HUES6 (cell line): ENCODE results near the gene KAT6B.
A peak's percentile ranks its signal among the peaks of the same experiment; 100 is the strongest.

Source experiments
- H3K27ac ChIP-seq: 2 replicates; pipeline ENCODE4 v1.7.0; 2013; ENCODE audit warnings: low read depth, mild to moderate bottlenecking, low read length, inconsistent platforms
- H3K27me3 ChIP-seq: 2 replicates; pipeline ENCODE4 v1.6.1; 2013; ENCODE audit warnings: low read length; ENCODE audit not compliant: control insufficient read depth, insufficient read depth
- H3K36me3 ChIP-seq: 2 replicates; pipeline ENCODE4 v1.6.1; 2013; ENCODE audit warnings: low read length; ENCODE audit not compliant: control insufficient read depth, insufficient read depth
- H3K4me1 ChIP-seq: 2 replicates; pipeline ENCODE4 v1.6.1; 2013; ENCODE audit warnings: low read length; ENCODE audit not compliant: control insufficient read depth, insufficient read depth
- H3K4me3 ChIP-seq: 2 replicates; pipeline ENCODE4 v1.5.1; 2013; ENCODE audit warnings: low read depth, low read length
- H3K9ac ChIP-seq: one replicate; pipeline ENCODE4 v1.6.1; 2013; ENCODE audit warnings: mild to moderate bottlenecking, low read length
- H3K9me3 ChIP-seq: 2 replicates; pipeline ENCODE4 v1.6.1; 2013; ENCODE audit warnings: low read depth, low read length; ENCODE audit not compliant: control insufficient read depth, insufficient read depth

Gene KAT6B

GRCh38 chr10:74923556-74923955 lies 97.2 kb downstream of the KAT6B start:
- H3K4me3 ChIP-seq: no peak overlapping the region
- no peaks in the 10 kb centered on the region for H3K27me3 ChIP-seq
- no peak overlapping the region for H3K9ac ChIP-seq
- no peaks in the 10 kb centered on the region for H3K36me3 ChIP-seq
- peaks cover 6% of the 10 kb centered on the region; the same call in 1 of the 2 replicates for H3K9me3 ChIP-seq
- H3K27ac ChIP-seq: no peak overlapping the region
- H3K4me1 ChIP-seq: peaks cover 34% of the 10 kb centered on the region

- H3K9ac ChIP-seq: no peak overlapping the region
- no peaks in the 10 kb centered on the region for H3K36me3 ChIP-seq
- no peaks in the 10 kb centered on the region for H3K27me3 ChIP-seq
- peaks cover 34% of the 10 kb centered on the region for H3K4me1 ChIP-seq
- peak overlapping the region; percentile 9; the same call in 1 of the 2 replicates for H3K27ac ChIP-seq
- no peak overlapping the region for H3K4me3 ChIP-seq
- H3K9me3 ChIP-seq: peaks cover 4% of the 10 kb centered on the region; the same call in 1 of the 2 replicates
Observed at GRCh38 chr10:74924251-74924963, 98.0 kb downstream of the KAT6B start.

GRCh38 chr10:74925291-74925690 lies 98.9 kb downstream of the KAT6B start:
- H3K4me3 ChIP-seq: no peak overlapping the region
- no peak overlapping the region for H3K27ac ChIP-seq
- no peaks in the 10 kb centered on the region for H3K9me3 ChIP-seq
- peaks cover 34% of the 10 kb centered on the region for H3K4me1 ChIP-seq
- no peaks in the 10 kb centered on the region for H3K36me3 ChIP-seq
- no peak overlapping the region for H3K9ac ChIP-seq
- H3K27me3 ChIP-seq: no peaks in the 10 kb centered on the region

- peaks cover 34% of the 10 kb centered on the region for H3K4me1 ChIP-seq
- no peaks in the 10 kb centered on the region for H3K36me3 ChIP-seq
- H3K27ac ChIP-seq: no peak overlapping the region
- H3K27me3 ChIP-seq: no peaks in the 10 kb centered on the region
- H3K9ac ChIP-seq: no peak overlapping the region
- no peak overlapping the region for H3K4me3 ChIP-seq
- H3K9me3 ChIP-seq: no peaks in the 10 kb centered on the region
Observed at GRCh38 chr10:74925708-74926107, 99.3 kb downstream of the KAT6B start.

- no peaks in the 10 kb centered on the region for H3K9me3 ChIP-seq
- H3K27me3 ChIP-seq: no peaks in the 10 kb centered on the region
- no peak overlapping the region for H3K9ac ChIP-seq
- no peaks in the 10 kb centered on the region for H3K36me3 ChIP-seq
- H3K4me1 ChIP-seq: peaks cover 31% of the 10 kb centered on the region
- H3K4me3 ChIP-seq: no peak overlapping the region
- H3K27ac ChIP-seq: no peak overlapping the region
Observed at GRCh38 chr10:74926791-74927585, 100.6 kb downstream of the KAT6B start.

GRCh38 chr10:74927701-74928100 lies 101.3 kb downstream of the KAT6B start:
- no peak overlapping the region for H3K4me3 ChIP-seq
- H3K27me3 ChIP-seq: no peaks in the 10 kb centered on the region
- peaks cover 27% of the 10 kb centered on the region for H3K4me1 ChIP-seq
- no peaks in the 10 kb centered on the region for H3K36me3 ChIP-seq
- no peaks in the 10 kb centered on the region for H3K9me3 ChIP-seq
- H3K9ac ChIP-seq: no peak overlapping the region
- H3K27ac ChIP-seq: no peak overlapping the region

- Histone ChIP-seq H3K4me1 (peaks cover 16% of the 10 kb centered on the region), H3K27ac (no peak overlapping the region), H3K4me3 (no peak overlapping the region), H3K9me3 (no peaks in the 10 kb centered on the region), H3K27me3 (no peaks in the 10 kb centered on the region), H3K9ac (no peak overlapping the region), H3K36me3 (no peaks in the 10 kb centered on the region)
Observed at GRCh38 chr10:74928742-74929191, 102.4 kb downstream of the KAT6B start.

- Histone ChIP-seq H3K27ac (no peak overlapping the region), H3K9me3 (no peaks in the 10 kb centered on the region), H3K4me3 (no peak overlapping the region), H3K4me1 (peaks cover 13% of the 10 kb centered on the region), H3K36me3 (no peaks in the 10 kb centered on the region), H3K9ac (no peak overlapping the region), H3K27me3 (no peaks in the 10 kb centered on the region)
Observed at GRCh38 chr10:74929197-74929596, 102.8 kb downstream of the KAT6B start.

- Histone ChIP-seq H3K4me1 (peaks cover 8% of the 10 kb centered on the region), H3K9ac (no peak overlapping the region), H3K27me3 (no peaks in the 10 kb centered on the region), H3K27ac (no peak overlapping the region), H3K4me3 (no peak overlapping the region), H3K9me3 (no peaks in the 10 kb centered on the region), H3K36me3 (no peaks in the 10 kb centered on the region)
Observed at GRCh38 chr10:74930965-74931364, 104.6 kb downstream of the KAT6B start.

GRCh38 chr10:74932648-74933047 lies 106.2 kb downstream of the KAT6B start:
- Histone ChIP-seq H3K36me3 (no peaks in the 10 kb centered on the region), H3K27ac (no peak overlapping the region), H3K9me3 (no peaks in the 10 kb centered on the region), H3K4me3 (no peak overlapping the region), H3K27me3 (no peaks in the 10 kb centered on the region), H3K9ac (no peak overlapping the region), H3K4me1 (peaks cover 11% of the 10 kb centered on the region)

GRCh38 chr10:74934100-74934812 lies 107.9 kb downstream of the KAT6B start:
- Histone ChIP-seq H3K9ac (no peak overlapping the region), H3K27me3 (no peaks in the 10 kb centered on the region), H3K9me3 (no peaks in the 10 kb centered on the region), H3K36me3 (no peaks in the 10 kb centered on the region), H3K4me3 (no peak overlapping the region), H3K27ac (no peak overlapping the region), H3K4me1 (peaks cover 11% of the 10 kb centered on the region; the same call in 1 of the 2 replicates)
